ENCODE data around the gene ZNF568.

The ZNF568 gene

GRCh38 chr19:36915992-36916830 lies at the start of gene ZNF568, which contains the start of gene ZNF829:
Gene ZNF568, plus strand, starts transcription at chr19:36916332. Its CDS starts 6,439 bp downstream, at chr19:36922771.
Gene ZNF829, minus strand, starts transcription at chr19:36916291. Its CDS starts 1,124 bp downstream, at chr19:36915167.
- DNase-seq (ENCODE audit: low read depth in 2 of 3, low spot score in 2 of 3), result peak; percentile 69 to 80 (median 77)

- DNase-seq (ENCODE audit: low read depth in 2 of 3, low spot score in 2 of 3), result no peak
These were observed 38.9 kb upstream of the ZNF568 start for GRCh38 chr19:36876993-36877938.

- DNase-seq (ENCODE audit: low read depth in 2 of 3, low spot score in 2 of 3), result no peak
These were observed 24.3 kb upstream of the ZNF568 start for GRCh38 chr19:36891768-36892357.

- DNase-seq (ENCODE audit: low read depth in 2 of 3, low spot score in 2 of 3), result no peak
These were observed 21.2 kb upstream of the ZNF568 start for GRCh38 chr19:36894849-36895383.

- DNase-seq (ENCODE audit: low read depth in 2 of 3, low spot score in 2 of 3), result no peak
These were observed 17.7 kb upstream of the ZNF568 start for GRCh38 chr19:36898422-36898821.

- DNase-seq (ENCODE audit: low read depth in 2 of 3, low spot score in 2 of 3), result no peak
These were observed 859 bp downstream of the ZNF568 start for GRCh38 chr19:36916991-36917390.

- no peak for DNase-seq (ENCODE audit: low read depth in 2 of 3, low spot score in 2 of 3)
These were observed 2.0 kb downstream of the ZNF568 start for GRCh38 chr19:36918090-36918489.

- no peak for DNase-seq (ENCODE audit: low read depth in 2 of 3, low spot score in 2 of 3)
These were observed 15.6 kb downstream of the ZNF568 start for GRCh38 chr19:36931684-36932083.

GRCh38 chr19:36939153-36939552 lies 23.0 kb downstream of the ZNF568 start:
- DNase-seq (ENCODE audit: low read depth in 2 of 3, low spot score in 2 of 3), result no peak

GRCh38 chr19:36950335-36951119 lies 34.4 kb downstream of the ZNF568 start:
- no peak for DNase-seq (ENCODE audit: low read depth in 2 of 3, low spot score in 2 of 3)

GRCh38 chr19:36962346-36962745 lies 46.2 kb downstream of the ZNF568 start:
- DNase-seq (ENCODE audit: low read depth in 2 of 3, low spot score in 2 of 3), result no peak

- no peak for DNase-seq (ENCODE audit: low read depth in 2 of 3, low spot score in 2 of 3)
These were observed 47.1 kb downstream of the ZNF568 start for GRCh38 chr19:36963280-36963679.

- peak in 1 of 3 experiments; percentile 12 for DNase-seq (ENCODE audit: low read depth in 2 of 3, low spot score in 2 of 3)
These were observed 56.4 kb downstream of the ZNF568 start for GRCh38 chr19:36972571-36972970.

GRCh38 chr19:36973021-36973843 lies 57.1 kb downstream of the ZNF568 start:
- peak; percentile 51 to 56 (median 53) for DNase-seq (ENCODE audit: low read depth in 2 of 3, low spot score in 2 of 3)

- no peak for DNase-seq (ENCODE audit: low read depth in 2 of 3, low spot score in 2 of 3)
These were observed 57.7 kb downstream of the ZNF568 start for GRCh38 chr19:36973844-36974195.

GRCh38 chr19:36986131-36986530 lies 70.0 kb downstream of the ZNF568 start:
- DNase-seq (ENCODE audit: low read depth in 2 of 3, low spot score in 2 of 3), result no peak

GRCh38 chr19:36986601-36987000 lies 70.5 kb downstream of the ZNF568 start:
- no peak for DNase-seq (ENCODE audit: low read depth in 2 of 3, low spot score in 2 of 3)

- DNase-seq (ENCODE audit: low read depth in 2 of 3, low spot score in 2 of 3), result no peak
These were observed 71.0 kb downstream of the ZNF568 start for GRCh38 chr19:36987091-36987490.

GRCh38 chr19:36997152-36997842 lies 81.2 kb downstream of the ZNF568 start:
- no peak for DNase-seq (ENCODE audit: low read depth in 2 of 3, low spot score in 2 of 3)
